Measurements from ENCODE around the gene RGPD4.
"Not testable (repeated sequence)": the region's sequence is repeated elsewhere in the genome, so short reads cannot be mapped to it uniquely, and the experiment has no call there.

Gene RGPD4

DNA sequence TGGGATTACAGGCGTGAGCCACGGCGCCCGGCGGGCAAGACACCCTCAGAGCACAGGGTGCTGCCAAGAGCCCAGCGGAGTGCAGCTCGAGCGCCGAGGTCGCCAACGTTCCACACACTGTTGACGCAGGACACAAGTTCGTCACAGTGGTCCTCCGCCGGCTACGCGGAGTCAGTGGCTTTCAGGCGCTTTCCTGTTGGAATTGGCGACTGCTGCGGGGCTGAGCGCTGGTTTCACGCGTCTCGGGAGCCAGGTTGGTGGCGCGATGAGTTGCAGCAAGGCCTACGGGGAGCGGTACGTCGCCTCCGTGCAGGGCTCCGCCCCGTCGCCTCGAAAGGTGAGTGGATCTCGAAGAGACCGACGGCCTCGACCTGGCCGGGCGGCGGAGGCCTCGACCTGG is at the start of gene RGPD4:
Gene RGPD4 (plus strand): TSS at position 144 of the 400 bp plus-strand sequence. CDS start 122 bp downstream, at position 266.
- H3K27ac ChIP-seq; DNase-seq (ENCODE audit: low read depth, low spot score): not testable (repeated sequence)

DNA sequence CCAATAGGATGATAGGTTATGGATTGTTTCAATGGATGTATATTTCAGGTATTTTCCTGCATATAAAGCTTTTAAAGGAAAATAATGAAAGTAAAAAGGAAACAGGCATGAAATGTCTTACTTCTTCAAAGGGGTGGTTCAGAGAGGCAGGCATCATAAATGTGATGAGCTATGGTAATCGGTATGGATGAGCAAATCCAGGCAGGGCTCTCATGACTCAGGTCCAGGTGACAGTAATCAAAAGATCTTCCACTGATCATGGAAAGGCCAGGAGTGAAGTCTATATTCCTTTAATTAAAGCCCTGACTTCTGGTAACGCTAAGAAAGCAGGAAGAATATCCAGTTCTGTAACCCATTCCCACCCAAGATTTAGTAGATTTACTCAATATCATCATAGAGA is 48.7 kb upstream of the RGPD4 start:
- no peak for DNase-seq (ENCODE audit: low read depth, low spot score)
- no peak overlapping the region for H3K27ac ChIP-seq

DNA sequence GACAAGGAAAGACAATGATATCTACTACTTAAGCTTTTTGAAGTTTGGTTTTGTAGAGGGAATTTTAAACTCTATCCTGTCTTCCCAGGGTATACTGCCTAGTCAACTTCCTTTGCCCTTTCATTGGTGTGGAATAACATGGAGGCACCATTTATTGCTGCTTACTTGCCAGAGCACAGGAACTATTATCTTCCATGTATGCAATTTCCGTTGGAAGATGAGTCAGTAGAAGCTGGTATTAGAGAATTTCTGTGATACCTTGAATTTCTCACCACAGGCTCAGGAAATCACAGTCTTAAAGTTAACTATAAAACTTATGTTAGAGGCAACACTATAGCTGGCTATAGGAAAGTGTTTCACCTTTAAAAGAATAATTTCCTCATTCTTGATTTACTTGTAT is 40.9 kb upstream of the RGPD4 start:
- no peak overlapping the region for H3K27ac ChIP-seq
- DNase-seq (ENCODE audit: low read depth, low spot score), result no peak

DNA sequence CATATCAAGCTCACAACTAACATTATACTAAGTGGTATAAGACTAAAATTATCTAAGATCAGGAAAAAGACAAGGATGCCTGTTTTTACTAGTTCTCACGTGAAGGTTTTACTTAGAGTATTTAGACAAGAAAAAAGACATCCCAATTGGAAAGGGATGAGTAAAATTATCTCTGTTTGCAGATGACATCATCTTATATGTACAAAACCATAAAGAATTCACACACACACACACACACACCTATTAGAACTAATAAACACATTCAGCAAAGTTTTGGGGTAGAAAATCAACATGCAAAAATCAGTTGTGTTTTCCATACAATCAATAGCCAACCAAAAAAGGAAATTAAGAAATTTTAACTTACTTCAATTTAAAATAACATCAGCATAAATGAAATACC is 35.9 kb upstream of the RGPD4 start:
- no peak for DNase-seq (ENCODE audit: low read depth, low spot score)
- H3K27ac ChIP-seq, result no peak overlapping the region

GRCh38 chr2:107801498-107801897 is 25.2 kb upstream of the RGPD4 start:
- DNase-seq (ENCODE audit: low read depth, low spot score), result no peak
- no peak overlapping the region for H3K27ac ChIP-seq

GRCh38 chr2:107804608-107805498 is 21.8 kb upstream of the RGPD4 start:
- DNase-seq (ENCODE audit: low read depth, low spot score), result no peak
- no peak overlapping the region for H3K27ac ChIP-seq

GRCh38 chr2:107806901-107807300 is 19.8 kb upstream of the RGPD4 start:
- H3K27ac ChIP-seq, result no peak overlapping the region
- DNase-seq (ENCODE audit: low read depth, low spot score), result no peak

GRCh38 chr2:107807988-107808387 is 18.7 kb upstream of the RGPD4 start:
- H3K27ac ChIP-seq, result peak overlapping the region; percentile 64
- no peak for DNase-seq (ENCODE audit: low read depth, low spot score)

DNA sequence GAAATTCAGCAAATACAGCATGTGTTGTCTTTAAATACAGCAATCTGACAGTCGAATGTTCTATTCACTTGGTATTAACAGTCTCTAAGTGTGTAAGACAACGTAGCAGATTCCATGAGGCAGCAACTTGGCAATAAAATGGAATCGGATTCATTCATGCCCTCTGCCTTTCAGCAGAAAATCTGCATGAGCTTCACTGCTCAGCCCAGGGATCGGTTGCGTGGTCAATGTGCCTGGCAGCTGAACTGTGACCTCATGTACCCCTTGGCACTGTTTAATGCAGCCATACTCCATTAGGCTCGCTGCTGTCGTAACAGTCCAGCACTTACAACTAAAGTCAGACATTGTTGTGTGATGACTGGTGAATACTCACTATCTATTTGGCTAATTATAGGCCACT is 17.7 kb upstream of the RGPD4 start:
- DNase-seq (ENCODE audit: low read depth, low spot score), result no peak
- peak overlapping the region; percentile 64 for H3K27ac ChIP-seq

DNA sequence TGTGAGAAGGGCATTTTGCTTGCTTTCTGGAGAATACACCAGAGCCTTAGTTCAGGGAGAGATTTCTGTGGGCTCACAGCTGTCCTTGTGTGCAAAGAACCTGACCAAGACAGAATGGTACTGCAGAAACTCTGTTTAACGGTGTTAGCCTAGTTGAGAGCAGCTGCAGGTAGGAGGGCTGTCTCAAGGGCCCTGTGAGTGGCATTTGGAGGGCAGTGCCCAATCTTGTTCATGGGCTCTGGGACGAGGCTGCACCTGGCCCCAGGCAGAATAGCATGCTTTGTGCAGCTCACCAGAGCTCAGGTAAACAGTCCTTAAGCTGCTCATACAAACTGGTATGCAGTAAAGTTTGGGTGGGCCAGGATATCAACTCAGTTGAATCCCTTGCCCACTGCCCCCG is 16.9 kb upstream of the RGPD4 start:
- H3K27ac ChIP-seq, result peak overlapping the region; percentile 64
- no peak for DNase-seq (ENCODE audit: low read depth, low spot score)

GRCh38 chr2:107810734-107811133 is 16.0 kb upstream of the RGPD4 start:
- no peak for DNase-seq (ENCODE audit: low read depth, low spot score)
- H3K27ac ChIP-seq, result no peak overlapping the region

DNA sequence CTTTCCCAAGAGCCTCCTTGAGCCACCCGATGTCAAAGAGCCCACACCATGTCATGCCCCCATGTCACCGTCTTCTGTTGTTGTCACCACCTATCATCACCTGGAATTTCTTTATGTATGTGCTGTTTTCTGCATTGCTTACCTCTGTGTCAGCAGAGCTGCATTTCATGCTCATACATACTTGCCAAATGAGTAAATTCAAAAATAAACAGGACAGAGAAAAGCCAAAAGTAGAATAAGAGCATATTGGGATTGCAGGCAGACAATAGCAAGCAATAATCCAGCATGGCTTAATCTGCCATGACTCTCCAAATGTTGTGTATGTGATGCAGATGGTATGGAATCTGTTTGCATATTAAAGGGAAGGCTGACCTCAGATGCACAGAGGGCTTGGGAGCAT is 15.3 kb upstream of the RGPD4 start:
- H3K27ac ChIP-seq, result peak overlapping the region; percentile 8
- DNase-seq (ENCODE audit: low read depth, low spot score), result no peak

- DNase-seq (ENCODE audit: low read depth, low spot score), result no peak
- peak overlapping the region; percentile 8 for H3K27ac ChIP-seq
Measured at GRCh38 chr2:107812006-107812405, 14.7 kb upstream of the RGPD4 start.

DNA sequence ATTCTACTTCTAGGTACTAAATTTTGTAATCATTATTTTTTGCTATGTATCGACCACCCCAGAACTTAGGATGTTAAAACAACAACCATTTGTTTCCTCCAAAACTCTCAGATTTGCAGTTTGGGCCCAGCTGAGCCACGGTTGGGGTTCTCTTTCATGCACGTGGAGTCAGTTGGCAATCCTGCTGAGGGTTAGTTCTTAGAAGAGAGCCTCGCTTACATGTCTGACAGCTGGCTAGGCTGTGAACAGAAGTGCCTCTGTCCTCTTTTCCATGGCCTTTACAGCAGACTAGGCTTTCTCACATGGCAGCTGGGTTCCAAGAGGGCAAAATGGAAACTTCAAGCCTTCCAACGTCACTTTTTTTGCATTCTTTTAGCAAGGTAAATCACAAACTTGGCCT is 9.3 kb upstream of the RGPD4 start:
- DNase-seq (ENCODE audit: low read depth, low spot score), result no peak
- no peak overlapping the region for H3K27ac ChIP-seq

- no peak overlapping the region for H3K27ac ChIP-seq
- DNase-seq (ENCODE audit: low read depth, low spot score), result no peak
Measured at GRCh38 chr2:107822302-107822701, 4.4 kb upstream of the RGPD4 start.

DNA sequence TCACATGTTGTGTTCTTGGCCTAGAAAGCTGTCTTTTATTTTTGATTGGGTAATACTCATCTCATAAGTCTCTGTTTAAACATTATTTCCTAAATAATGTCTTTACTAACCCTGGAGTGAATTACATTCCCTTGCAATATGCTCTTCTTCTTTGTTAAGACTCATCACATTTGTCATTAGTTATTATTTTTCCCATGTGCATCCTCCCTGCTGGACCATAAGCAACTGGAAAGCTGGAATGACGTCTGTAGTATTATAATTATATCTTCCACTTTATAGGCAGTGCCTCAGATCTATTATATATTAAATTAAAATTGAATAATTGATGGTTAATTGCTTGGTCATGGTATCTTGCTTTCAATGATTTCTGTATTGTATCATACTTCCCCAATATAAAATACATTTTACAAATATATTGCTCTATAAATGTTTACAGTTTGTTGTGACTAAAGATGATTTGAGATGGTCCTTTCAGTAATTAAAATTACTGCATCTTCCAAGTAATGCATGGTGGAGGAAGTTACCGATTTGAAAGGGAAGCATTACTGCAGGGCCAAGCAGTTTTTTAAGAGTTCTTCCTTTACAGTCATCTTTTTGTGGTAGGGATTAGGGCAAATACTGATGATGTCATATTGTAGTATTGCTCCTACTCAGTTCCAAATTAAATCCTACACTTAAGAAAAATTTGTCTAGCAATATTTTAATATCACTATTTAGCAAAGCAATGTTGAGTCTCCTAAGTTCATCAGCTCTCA is 2.1 kb upstream of the RGPD4 start:
- no peak overlapping the region for H3K27ac ChIP-seq
- no peak for DNase-seq (ENCODE audit: low read depth, low spot score)

GRCh38 chr2:107825206-107825563 is 1.5 kb upstream of the RGPD4 start:
- DNase-seq (ENCODE audit: low read depth, low spot score), result no peak

DNA sequence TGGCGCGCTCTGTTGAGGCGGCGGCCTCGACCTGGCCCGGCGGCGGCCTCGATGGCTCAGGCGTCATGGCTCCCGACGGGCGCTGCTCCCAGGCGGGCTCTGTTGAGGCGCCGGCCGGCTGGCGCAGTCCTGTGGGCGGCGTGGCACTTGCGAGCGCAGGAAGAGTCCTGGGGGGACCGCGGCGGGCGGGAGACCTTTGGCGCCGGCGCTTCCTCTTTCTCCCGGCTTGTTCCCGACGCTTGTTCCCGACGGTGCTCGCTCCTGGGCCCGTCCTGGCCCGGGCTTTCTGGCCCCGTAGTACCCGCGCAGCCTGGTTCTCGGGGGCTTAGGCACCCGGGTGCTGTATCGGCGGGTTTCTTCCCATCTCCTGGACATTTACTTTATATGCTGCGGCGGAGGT is 2.8 kb downstream of the RGPD4 start:
- H3K27ac ChIP-seq; DNase-seq (ENCODE audit: low read depth, low spot score): not testable (repeated sequence)

More at GRCh38 chr2:107825206-107825563, 1.5 kb upstream of the RGPD4 start:
- H3K27ac ChIP-seq, result no peak overlapping the region

- H3K27ac ChIP-seq; DNase-seq (ENCODE audit: low read depth, low spot score): not testable (repeated sequence)
Measured at GRCh38 chr2:107833152-107833551, 6.5 kb downstream of the RGPD4 start.

- not testable (repeated sequence) for H3K27ac ChIP-seq; DNase-seq (ENCODE audit: low read depth, low spot score)
Measured at GRCh38 chr2:107833618-107834017, 6.9 kb downstream of the RGPD4 start.

DNA sequence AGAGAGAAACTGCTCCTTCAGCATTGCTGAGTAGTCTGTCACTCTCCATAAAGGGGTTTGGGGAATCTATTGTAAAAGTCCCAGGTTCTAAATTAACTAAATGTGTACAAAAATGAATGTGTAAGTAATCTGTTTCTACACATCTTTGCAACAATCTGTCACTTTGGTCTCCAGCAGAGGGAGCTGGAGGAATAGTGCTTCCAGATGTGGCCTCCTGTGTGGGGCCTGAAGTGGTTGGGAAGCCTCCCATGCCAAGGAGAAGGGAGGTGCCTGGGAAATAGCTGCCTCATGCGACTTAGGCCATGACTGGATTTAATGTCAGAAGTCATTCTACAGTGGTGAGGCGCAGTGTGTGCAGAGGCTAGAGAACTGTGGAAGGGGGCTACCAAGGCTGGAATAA is 89.4 kb downstream of the RGPD4 start:
- DNase-seq (ENCODE audit: low read depth, low spot score), result not testable (repeated sequence)

More for the DNA sequence above, 89.4 kb downstream of the RGPD4 start:
- H3K27ac ChIP-seq, result not testable (repeated sequence)

Data from epithelial cell of prostate (primary cell).